NT2/D1 (cell line): ENCODE measurements around the gene ALOX5AP.

Source experiments
- DNase-seq: peaks from one replicate; pipeline ENCODE4 v3.0.0-alpha.2; 2011; ENCODE audit warnings: low read depth, low spot score
- H3K27me3 ChIP-seq: 2 replicates; pipeline ENCODE4 v1.6.0; 2011; ENCODE audit warnings: mild to moderate bottlenecking; ENCODE audit not compliant: insufficient read length, insufficient read depth
- H3K36me3 ChIP-seq: 2 replicates; pipeline ENCODE4 v1.6.1; 2011; ENCODE audit warnings: mild to moderate bottlenecking, low read length, mixed read lengths; ENCODE audit not compliant: insufficient read depth, insufficient read length
- H3K4me1 ChIP-seq: 2 replicates; pipeline ENCODE4 v1.5.1; 2011; ENCODE audit not compliant: insufficient read depth, insufficient read length
- H3K4me3 ChIP-seq: 2 replicates; pipeline ENCODE4 v1.5.1; 2011; ENCODE audit warnings: low read depth; ENCODE audit not compliant: insufficient read length
- H3K9ac ChIP-seq: 2 replicates; pipeline ENCODE4 v1.6.0; 2011; ENCODE audit warnings: low read depth; ENCODE audit not compliant: insufficient read length
- H3K9me3 ChIP-seq: 2 replicates; pipeline ENCODE4 v1.5.1; 2011; ENCODE audit warnings: mild to moderate bottlenecking, low read length; ENCODE audit not compliant: insufficient read depth
- SUZ12 ChIP-seq: IDR thresholded peaks from 2 replicates; pipeline ENCODE4 v1.6.1; 2011; ENCODE audit not compliant: insufficient read length, insufficient read depth; ENCODE audit errors: extremely low read depth
- YY1 ChIP-seq: IDR thresholded peaks from 2 replicates; pipeline ENCODE4 v1.6.1; 2011; ENCODE audit not compliant: insufficient read length, insufficient read depth
- ZNF274 ChIP-seq: IDR thresholded peaks from 2 replicates; pipeline ENCODE4 v1.6.1; 2011; ENCODE audit warnings: mild to moderate bottlenecking, low read depth, low read length

The ALOX5AP gene

DNA sequence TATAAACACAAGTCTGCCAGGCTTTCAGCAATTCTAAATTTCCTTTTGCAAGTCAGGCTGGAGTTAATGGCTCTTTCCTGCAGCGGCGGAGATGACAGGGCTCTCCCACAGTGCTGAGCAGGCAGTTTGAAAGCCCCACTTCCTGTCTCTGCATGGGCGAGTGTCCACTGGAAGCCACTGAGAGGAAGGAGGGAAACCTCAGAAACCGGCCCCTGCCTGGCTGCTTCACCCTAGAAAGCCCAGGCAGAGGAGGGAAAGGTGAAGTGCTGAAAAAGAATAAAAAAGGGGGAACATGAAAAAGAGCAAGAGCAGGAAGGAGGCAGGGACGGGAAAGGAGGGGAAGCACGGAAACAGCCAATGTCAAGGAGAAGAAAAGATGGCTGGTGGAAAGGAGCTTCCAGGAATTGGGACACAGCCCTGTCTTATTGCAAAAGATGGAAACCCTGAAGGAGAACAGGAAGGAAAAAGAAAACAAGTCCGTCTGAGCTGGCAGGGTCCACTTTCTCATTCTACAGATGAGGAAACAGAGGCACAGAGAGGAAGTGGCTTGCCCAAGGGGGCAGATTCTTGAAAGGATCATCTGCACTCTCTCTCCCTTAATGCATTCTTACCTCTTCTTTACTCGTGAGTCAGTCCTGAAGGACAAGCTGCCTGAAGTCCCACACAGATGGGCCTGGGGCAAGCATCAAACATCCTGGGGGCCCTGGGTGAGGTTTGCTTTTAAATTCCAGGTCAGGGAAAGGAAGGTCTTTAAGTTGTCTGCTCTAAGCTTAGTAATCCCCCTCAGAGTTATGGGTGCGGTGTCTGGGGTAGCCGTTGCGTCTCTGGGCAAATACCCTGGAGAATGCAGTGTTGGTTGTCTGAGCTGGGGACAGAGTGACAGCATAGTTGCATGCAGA is 38.8 kb upstream of the ALOX5AP start:
- TF ChIP-seq YY1 (no peak), SUZ12 (no peak), ZNF274 (no peak)
- no peak for DNase-seq
- no peaks in the 10 kb centered on the region for H3K36me3 ChIP-seq
- H3K4me1 ChIP-seq, result no peaks in the 10 kb centered on the region
- no peak overlapping the region for H3K9ac ChIP-seq
- no peaks in the 10 kb centered on the region for H3K27me3 ChIP-seq
- H3K9me3 ChIP-seq, result no peaks in the 10 kb centered on the region
- no peak overlapping the region for H3K4me3 ChIP-seq

GRCh38 chr13:30697177-30697953 is 38.0 kb upstream of the ALOX5AP start:
- Histone ChIP-seq H3K4me3 (no peak overlapping the region), H3K4me1 (no peaks in the 10 kb centered on the region)
- no peak for TF ChIP-seq YY1

DNA sequence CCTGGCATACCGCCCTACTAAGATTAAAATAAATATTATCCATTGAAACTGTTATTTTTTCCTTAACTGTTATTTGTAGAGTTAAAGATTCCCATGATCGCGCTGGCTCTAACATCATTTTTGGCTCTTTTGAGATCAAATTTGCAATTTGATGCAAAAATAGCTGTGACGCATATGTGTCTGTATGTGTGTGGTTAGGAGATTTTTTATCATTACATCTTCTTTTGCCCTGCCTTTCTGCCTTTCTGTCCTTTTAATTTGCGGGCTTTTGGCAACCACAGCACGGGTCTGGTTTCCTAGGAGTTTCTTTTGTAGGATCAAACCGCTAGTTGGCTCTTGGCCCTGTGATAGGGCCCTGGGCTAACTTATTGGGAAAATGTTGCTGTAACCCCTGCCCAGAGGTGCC is 37.3 kb upstream of the ALOX5AP start:
- Histone ChIP-seq H3K9me3 (no peaks in the 10 kb centered on the region), H3K4me1 (no peaks in the 10 kb centered on the region), H3K9ac (no peak overlapping the region), H3K36me3 (no peaks in the 10 kb centered on the region), H3K4me3 (no peak overlapping the region), H3K27me3 (no peaks in the 10 kb centered on the region)
- no peak for DNase-seq
- TF ChIP-seq ZNF274, result no peak
- no peak for TF ChIP-seq SUZ12
- no peak for TF ChIP-seq YY1

More at GRCh38 chr13:30697177-30697953, 38.0 kb upstream of the ALOX5AP start:
- H3K9me3 ChIP-seq, result no peaks in the 10 kb centered on the region
- no peaks in the 10 kb centered on the region for H3K27me3 ChIP-seq
- DNase-seq, result no peak
- H3K36me3 ChIP-seq, result no peaks in the 10 kb centered on the region
- no peak overlapping the region for H3K9ac ChIP-seq

- H3K9me3 ChIP-seq, result no peaks in the 10 kb centered on the region
- H3K4me3 ChIP-seq, result no peak overlapping the region
- TF ChIP-seq YY1, result no peak
- TF ChIP-seq SUZ12, result no peak
- TF ChIP-seq ZNF274, result no peak
- no peaks in the 10 kb centered on the region for H3K4me1 ChIP-seq
- H3K9ac ChIP-seq, result no peak overlapping the region
- no peaks in the 10 kb centered on the region for H3K36me3 ChIP-seq
- no peak for DNase-seq
- H3K27me3 ChIP-seq, result no peaks in the 10 kb centered on the region
Observed at GRCh38 chr13:30698488-30699005, 36.8 kb upstream of the ALOX5AP start.

GRCh38 chr13:30700364-30700763 is 35.0 kb upstream of the ALOX5AP start:
- no peak for DNase-seq
- H3K9me3 ChIP-seq, result no peaks in the 10 kb centered on the region
- H3K4me1 ChIP-seq, result no peaks in the 10 kb centered on the region
- no peaks in the 10 kb centered on the region for H3K27me3 ChIP-seq
- no peak overlapping the region for H3K9ac ChIP-seq
- no peaks in the 10 kb centered on the region for H3K36me3 ChIP-seq
- no peak overlapping the region for H3K4me3 ChIP-seq
- TF ChIP-seq YY1 (no peak), ZNF274 (no peak), SUZ12 (no peak)

DNA sequence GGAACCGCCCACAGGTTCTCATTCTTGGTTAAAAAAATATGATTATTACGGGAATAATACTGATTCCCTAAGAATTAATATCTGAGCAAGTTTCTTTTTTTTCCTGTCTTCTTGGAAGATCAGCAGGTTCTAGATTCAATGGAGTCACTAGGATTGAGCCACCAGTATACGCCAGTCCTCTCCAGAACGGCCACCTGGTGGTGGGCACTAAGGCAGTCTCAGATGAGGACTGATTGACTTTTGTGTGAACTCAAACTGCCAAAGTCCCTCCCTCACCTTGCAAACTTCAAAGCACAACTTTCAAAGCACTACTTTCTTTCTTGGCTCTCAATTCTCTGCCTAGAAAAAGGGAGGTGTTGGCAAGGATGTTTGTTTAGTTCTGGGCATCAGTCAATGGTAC is 33.3 kb upstream of the ALOX5AP start:
- DNase-seq, result no peak
- Histone ChIP-seq H3K36me3 (no peaks in the 10 kb centered on the region), H3K4me1 (no peaks in the 10 kb centered on the region), H3K9me3 (no peaks in the 10 kb centered on the region), H3K4me3 (no peak overlapping the region), H3K27me3 (no peaks in the 10 kb centered on the region), H3K9ac (no peak overlapping the region)
- no peak for TF ChIP-seq SUZ12
- no peak for TF ChIP-seq ZNF274

DNA sequence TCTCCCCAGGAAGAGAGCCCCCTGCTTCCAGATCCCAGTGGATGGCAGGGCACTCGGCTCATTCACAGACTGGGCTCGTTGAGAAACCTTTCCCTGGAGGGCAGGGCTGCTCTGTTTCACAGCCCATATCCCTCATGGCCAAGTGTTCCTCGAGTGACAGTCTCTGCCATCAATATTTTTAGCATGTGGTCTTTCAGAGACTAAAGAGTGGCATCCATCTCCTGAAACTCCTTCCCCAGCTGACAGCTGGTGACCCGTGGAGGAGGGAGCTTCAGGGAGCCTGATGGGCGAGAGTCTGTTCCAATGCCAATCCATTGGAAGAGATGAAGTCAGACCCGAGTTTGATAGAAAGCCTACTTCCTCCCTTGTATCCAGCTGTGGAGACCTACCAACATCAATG is 30.7 kb upstream of the ALOX5AP start:
- TF ChIP-seq ZNF274, result no peak
- no peak for TF ChIP-seq YY1
- no peak for TF ChIP-seq SUZ12
- Histone ChIP-seq H3K27me3 (no peaks in the 10 kb centered on the region), H3K4me1 (no peaks in the 10 kb centered on the region), H3K9me3 (no peaks in the 10 kb centered on the region), H3K9ac (no peak overlapping the region), H3K4me3 (no peak overlapping the region), H3K36me3 (no peaks in the 10 kb centered on the region)
- no peak for DNase-seq
